ENCODE data around the gene AMBRA1.
"Not testable (repeated sequence)": the region's sequence is repeated elsewhere in the genome, so short reads cannot be mapped to it uniquely, and the experiment has no call there.

Gene AMBRA1

DNA sequence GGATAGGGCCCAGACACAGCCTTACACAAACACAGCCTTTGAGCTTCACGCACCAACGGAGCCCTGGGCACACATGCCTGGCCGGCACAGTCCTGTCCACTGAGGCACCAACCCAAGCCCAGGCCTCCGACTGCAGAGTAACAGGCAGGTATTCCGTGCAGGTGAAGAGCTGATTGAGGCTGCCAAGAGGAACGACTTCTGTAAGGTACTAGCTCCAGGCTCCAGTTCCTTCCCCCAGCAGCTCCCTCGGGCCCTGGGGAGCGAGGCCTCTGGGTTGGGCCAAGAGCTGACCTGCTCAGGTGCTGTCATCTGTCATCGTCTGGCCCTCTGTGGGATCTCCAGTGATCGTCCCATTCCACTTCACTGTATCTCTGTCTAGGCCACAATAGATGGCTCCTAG, 215.5 kb downstream of the AMBRA1 start:
- no peak for DNase-seq

DNA sequence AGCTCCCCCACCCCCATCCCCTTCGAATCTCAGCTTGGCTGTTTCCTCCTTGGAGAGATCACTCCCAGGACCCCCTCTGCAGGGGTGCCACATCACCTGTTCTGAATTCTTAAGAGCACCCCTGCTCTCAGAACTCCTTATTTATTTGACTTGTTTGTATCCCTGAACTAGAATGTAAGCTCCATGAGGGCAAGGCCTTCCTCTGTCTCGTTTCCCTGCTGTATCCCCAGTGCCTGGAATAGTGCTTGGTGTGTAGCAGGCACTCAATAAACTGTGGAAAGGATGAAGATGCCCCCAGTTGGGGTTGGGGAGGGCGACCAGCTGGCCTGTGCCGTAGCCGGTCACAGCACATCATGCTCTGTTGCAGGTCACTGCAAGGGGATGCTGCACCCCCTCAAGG, 216.0 kb downstream of the AMBRA1 start:
- DNase-seq: no peak

DNA sequence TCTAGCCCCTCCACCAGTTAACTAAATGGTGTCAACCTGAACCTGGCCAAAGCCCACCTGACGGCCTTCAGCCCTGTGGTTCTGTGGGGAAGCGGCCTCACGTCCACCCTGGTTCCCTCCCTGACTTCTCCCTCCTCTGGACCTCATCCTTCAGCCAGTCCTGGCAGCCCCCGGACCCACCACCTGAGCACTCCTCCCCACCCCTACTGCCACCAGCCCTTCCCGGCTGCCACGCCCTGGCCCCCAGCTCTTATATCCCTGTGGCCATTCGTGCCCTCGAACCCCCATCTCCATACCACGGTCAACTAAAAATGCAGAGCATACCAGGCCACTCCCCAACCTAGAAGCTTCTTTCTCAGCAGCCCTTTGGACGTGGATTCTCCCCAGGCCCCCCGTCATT, 216.5 kb downstream of the AMBRA1 start:
- no peak for DNase-seq

DNA sequence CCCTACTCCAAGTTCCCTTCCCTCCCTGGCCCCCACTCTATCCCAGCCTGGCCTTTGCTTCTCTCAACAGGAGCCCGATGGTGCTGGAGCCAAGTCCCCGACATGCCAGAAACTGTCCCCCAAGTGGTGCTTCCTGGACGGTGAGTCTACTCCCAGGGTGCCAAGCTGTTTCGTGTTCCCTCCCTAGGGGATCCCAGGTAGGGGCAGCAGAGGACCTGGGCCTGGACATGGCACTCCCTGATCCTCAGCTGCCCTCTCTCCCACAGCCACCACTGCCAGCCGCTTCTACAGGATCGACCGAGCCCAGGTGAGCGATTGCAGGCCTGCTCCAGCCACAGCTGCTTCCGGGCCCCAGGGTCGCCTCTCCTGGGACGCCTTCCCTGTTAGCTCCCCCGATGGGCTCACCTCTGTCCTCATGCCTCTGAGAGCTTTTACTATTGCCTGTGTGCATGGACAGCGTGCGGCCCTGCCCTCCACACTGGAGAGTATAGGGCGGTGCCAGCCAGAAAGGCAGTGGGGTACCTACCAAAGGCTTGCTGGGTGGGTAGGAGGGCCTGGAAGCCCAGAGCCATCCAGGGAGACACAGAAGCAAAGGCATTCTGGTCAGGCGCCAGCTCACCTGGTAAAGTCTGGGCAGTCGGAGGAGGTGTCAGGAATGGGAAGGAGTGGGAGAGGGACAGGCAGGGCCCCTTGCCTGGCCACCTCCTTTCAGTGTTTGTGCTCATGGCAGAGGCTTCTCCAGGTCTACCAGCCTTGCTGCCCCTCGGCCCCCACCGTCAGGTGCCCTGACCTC, 217.4 kb downstream of the AMBRA1 start:
- DNase-seq: no peak

DNA sequence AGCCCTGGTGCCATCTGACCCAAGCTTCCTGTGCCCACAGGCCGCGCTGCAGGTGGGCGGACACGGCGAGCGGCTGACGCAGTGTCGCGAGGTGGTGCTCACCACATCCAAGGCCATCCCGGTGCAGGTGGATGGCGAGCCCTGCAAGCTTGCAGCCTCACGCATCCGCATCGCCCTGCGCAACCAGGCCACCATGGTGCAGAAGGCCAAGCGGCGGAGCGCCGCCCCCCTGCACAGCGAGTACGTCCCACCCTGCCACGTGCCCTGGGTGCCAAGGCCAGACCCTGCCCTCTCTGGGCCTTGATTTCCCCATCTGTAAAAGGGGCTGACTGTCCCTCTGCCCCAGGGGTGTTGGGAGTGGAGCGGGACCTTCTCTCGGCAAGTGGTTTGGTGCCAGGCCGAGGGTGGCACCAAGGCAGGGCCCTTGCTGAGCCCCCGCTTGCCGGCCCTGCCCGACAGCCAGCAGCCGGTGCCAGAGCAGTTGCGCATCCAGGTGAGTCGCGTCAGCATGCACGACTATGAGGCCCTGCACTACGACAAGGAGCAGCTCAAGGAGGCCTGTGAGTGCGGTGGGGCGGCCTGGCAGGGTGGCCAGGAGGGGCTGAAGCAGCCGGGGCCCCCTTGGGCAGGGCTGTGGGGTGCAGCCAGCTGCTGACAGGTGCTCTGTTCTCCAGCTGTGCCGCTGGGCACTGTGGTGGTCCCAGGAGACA, 218.3 kb downstream of the AMBRA1 start:
- DNase-seq: no peak

DNA sequence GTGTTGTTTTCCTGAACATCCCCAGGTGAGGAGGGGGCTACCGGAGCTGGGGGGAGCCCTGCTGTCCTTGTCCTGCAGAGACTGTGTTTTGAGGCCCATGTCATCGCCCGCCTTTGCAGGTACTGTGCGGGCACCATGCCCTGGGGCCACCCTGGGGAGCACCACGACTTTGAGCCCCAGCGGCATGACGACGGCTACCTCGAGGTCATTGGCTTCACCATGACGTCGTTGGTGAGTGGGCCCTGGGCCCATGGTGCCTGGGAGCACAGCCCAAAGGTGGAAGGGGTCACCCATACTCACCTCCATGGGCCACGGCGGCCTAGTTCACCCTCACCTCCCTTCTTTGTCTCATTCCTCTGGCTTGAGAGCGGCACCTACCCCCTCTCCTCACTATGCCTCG, 219.0 kb downstream of the AMBRA1 start:
- no peak for DNase-seq

DNA sequence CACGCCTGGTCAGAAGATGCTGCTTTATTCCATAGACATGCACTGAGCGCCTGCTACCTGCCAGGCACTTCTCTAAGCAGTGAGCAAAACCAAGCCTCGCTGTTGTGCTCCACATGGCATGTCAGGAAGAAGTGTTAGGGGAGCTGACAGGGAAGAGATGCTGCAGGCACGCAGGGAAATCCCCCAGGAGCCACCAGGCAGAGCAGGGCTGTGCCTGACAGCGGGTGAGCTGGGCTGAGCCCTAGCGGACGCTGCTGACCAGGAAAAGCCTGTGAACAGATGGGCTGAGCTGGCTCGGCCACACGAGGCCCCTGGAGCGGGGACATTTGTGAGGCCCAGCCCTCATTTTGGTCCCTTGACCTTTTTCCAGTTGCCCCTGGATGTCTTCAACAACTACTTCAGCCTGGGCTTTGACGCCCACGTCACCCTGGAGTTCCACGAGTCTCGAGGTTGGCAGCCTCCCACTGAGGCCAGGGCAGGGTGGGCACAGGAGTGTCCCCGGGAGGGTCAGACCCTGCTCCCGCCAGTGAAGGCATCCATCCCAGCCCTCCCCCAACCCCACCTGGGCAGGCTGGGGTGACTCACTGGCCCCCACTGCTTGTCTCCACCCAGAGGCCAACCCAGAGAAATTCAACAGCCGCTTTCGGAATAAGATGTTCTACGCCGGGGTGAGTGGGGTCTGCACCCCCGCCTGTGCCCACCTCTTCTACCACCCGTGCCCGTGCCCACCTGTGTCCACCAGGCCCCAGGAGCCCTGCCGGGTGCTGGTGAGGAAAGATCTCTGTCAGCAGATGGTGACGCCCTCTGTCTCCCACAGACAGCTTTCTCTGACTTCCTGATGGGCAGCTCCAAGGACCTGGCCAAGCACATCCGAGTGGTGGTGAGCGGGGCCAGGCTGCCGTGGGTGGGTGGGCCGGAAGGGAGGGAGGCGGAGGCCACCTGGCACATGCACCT, 219.8 kb downstream of the AMBRA1 start:
- DNase-seq: no peak

DNA sequence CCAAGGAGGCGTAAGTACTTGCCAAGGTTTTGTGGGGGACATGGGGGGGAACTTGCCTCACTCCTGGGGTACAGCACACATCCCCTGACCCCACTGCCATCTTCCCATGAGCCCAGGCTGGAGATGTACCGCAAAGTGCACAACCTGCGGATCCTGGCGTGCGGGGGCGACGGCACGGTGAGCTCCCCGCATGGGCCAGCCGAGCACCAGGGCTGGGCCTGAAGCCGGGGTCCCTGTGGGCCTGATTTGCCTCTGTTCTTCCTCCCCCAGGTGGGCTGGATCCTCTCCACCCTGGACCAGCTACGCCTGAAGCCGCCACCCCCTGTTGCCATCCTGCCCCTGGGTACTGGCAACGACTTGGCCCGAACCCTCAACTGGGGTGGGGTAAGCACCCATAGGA, 221.3 kb downstream of the AMBRA1 start:
- not testable (repeated sequence) for DNase-seq

DNA sequence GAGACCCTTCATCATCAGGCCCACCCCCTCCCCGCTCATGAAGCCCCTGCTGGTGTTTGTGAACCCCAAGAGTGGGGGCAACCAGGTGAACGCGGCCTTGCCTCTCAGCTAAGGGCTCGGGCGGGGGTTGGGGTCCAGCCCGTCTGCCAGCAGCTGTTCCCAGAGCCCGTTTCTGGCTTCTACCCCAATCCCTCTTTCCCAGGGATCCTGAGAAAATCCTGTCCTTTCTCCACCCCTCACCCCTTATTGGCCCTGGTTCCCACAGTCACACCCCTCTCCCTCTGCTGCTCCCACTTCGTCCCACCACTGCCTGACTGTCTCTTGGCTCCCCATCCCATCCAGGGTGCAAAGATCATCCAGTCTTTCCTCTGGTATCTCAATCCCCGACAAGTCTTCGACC, 221.7 kb downstream of the AMBRA1 start:
- DNase-seq: no peak

DNA sequence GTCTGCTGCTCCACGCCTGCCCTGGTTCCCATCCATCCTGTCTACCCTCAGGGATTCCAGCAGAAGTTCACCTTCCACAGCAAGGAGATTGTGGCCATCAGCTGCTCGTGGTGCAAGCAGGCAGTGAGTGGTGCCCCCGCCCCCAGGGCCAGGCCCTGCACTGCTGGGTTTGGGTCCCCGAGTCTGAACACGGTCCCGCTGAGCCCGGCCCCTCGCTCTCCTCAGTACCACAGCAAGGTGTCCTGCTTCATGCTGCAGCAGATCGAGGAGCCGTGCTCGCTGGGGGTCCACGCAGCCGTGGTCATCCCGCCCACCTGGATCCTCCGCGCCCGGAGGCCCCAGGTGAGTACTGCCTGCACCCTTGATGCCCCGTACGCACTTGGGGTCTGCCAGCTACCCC, 222.6 kb downstream of the AMBRA1 start:
- DNase-seq: not testable (repeated sequence)

DNA sequence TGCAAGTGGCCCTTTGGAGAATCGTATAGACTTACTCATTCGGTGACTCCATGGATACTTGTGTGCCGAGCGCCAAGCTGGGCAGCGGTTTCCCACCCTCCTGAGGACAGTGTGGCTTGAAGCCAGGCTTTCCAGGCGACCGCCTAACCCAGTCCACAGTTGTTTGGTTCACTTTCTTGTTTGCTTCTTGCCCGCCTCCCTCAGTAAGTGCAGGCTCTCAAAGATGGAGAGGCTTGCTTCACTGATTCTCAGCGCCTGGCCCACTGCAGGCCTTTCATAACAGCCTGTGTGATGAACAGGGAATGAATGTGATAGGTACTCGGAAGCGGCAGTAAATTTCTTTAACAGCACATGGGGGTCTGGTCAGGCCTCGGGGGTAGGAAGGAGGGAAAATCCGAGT, 223.6 kb downstream of the AMBRA1 start:
- no peak for DNase-seq

DNA sequence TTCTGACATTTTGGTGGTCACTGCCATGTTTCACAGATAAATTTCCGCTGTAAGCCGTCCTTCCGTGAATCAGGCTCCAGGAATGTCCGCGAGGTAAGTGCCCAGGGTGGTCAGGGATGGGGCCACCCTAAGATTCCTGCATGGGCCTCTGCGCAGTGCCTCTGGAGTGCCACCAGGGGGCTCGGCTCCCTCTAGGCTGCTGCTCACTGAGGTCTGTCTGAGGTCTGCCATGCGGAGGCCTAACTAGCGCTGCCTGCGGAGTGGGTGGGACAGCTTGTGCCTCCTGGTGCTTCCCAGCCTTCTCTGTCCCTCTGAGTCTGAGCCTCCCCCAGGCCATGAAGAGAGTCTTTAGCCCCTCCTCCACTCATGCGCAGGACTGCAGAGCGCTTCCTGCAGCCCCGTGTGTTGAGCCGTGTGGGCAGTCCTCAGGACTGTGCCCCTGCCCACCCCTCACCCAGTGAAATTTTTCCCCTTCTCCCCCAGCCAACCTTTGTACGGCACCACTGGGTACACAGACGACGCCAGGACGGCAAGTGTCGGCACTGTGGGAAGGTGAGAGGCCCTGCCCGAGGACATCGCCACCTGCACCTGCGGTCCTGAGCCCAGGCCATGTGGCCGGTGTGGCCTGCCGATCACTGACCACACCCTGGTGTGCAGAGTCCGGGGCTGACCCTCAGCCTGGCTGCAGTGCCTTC, 224.2 kb downstream of the AMBRA1 start:
- peak; percentile 83 for DNase-seq

DNA sequence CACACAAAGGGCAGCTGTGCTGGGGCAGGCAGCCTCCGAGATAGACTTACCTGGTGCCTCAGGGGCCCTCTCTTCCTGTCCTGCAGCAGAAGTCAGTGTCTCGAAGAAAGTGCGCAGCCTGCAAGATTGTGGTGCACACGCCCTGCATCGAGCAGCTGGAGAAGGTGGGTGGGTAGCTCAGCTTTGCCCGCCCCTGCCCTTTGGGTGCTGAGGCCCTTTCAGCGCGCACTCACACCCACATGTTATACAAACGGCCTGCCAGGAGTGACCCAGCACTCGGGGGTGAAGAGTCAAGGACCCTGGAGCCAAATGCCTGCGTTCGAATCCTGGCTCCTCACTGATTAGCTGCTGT, 225.9 kb downstream of the AMBRA1 start:
- DNase-seq: no peak

DNA sequence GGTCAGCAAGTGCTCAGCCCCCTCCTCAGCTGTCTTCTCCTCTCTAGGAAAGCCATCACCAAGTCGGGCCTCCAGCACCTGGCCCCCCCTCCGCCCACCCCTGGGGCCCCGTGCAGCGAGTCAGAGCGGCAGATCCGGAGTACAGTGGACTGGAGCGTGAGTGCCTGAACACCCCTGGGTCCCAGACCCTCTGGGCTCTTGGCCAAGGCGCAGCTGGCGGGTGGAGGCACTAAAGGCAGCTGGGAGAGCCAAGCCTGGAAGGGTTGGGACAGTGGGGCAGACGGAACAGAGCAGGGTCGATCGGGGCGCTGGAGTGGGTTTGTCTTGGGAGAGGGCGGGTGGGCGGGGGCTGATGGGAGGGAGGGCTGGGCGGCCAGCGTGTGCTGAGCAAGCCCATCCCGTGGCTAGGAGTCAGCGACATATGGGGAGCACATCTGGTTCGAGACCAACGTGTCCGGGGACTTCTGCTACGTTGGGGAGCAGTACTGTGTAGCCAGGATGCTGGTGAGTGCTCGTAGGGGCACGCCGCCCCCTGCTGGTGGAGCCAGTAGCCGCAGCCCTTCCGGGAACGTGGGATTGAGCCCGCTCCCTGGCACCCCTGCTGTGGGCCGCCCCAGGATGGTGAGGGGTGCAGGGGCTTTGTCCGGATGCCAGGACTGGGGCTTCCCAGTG, 226.4 kb downstream of the AMBRA1 start:
- DNase-seq: peak; percentile 93

DNA sequence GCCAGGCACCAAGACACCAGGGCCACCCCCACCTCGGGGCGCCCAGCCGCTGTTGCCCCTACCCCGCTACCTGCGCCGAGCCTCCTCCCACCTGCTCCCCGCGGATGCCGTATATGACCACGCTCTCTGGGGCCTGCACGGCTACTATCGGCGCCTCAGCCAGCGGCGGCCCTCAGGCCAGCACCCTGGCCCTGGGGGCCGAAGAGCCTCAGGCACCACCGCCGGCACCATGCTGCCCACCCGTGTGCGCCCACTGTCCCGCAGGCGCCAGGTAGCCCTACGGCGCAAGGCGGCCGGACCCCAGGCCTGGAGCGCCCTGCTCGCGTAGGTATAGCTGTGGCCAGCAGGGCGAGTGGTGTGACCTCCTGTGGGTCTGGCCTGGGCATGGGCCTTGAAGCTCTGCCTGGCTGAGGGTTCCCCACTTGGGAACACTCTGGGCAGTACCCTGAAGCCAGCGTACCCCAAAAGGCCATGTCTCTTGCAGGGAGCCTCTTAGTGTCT, 227.1 kb downstream of the AMBRA1 start:
- DNase-seq: no peak

DNA sequence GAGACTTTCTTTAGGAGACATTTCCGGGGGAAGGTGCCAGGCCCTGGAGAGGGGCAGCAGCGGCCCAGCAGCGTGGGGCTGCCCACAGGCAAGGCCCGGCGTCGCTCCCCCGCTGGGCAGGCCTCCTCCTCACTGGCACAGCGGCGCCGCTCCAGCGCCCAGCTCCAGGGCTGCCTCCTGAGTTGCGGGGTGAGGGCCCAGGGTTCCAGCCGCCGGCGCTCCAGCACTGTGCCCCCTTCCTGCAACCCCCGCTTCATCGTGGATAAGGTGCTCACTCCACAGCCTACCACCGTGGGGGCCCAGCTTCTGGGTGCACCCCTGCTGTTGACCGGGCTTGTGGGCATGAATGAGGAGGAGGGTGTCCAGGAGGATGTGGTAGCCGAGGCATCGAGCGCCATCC, 227.6 kb downstream of the AMBRA1 start:
- no peak for DNase-seq

DNA sequence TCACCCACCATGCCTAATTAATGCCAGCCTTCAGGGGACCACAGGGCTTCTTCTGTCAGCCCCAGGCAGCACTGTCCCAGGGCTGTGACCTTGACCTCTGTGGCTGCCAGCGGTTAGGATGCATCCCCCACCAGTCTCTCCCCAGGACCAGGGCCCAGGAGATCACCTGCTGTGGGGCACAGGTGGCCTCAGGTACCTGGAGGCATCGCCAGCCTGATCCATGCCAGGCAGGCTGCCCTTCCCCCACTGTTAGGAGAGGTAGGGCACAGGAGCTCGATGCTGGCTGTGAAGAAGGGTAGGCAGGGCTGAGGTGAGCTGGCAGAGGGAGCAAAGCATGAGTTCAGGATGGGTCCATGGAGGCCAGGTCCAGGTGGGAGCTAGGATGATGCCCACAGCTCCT, 229.0 kb downstream of the AMBRA1 start:
- no peak for DNase-seq

DNA sequence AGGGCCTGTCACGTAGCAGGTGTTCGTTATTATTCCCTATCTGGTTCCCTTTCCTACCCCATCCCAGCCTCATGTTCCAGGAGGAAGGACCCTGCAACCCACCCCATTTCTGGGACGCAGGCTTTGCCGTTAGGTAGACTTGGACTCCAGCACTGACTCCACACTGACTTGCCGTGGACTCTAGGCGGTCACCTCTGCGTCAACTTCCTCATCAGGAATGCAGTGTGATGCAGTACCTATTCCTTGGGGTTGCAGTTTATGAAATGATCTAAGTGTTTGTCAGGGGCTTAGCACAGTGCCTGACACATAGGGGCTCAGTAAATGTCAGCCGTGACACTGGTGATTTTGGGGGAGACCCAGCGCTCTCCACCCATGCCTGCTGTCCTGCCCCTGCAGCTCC, 229.8 kb downstream of the AMBRA1 start:
- DNase-seq: no peak

DNA sequence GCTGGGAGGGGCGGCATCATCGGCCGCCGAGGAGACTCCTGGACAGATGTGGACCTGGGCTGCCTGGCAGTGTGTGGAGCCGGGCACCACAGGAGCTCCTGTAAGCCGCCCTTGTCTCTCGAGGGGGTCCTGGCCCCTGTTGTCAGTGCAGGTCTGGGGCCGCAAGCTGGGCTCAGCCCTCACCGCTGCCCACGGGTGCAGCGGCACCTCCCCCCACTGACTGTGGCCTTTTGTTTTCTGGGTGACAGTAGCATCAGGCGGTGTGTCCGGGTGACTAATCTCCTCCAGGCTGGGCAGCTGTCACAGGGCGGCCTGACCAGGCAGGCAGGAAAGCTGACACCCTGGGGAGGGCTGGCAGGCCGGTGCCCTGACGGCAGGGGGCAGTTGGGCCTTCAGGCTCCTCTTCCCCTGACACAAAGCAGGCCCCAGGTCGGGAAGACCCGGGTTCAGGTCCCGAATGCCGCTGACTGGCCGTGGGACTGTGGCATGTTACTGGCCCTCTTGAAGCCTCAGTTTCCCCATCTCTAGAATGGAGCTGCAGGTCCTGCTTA, 230.3 kb downstream of the AMBRA1 start:
- DNase-seq: no peak

DNA sequence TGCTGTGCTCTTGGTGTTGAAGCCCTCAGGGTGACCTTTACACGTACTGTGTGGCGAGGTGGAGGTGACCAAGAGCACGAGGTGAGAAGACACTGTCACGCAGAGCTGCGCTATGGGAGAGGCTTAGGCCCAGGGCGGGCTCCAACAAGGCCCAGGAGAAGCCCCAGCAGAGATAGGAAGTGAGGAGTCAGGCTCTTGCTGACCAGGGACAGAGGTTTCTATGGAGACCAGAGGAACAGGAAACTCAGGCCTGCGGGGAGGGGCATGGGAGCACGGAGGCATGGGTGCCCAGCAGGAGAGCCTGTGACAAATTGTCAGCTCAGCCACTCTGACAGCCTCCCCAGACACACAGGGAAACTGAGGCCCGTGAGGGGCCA, 230.8 kb downstream of the AMBRA1 start:
- DNase-seq: no peak

DNA sequence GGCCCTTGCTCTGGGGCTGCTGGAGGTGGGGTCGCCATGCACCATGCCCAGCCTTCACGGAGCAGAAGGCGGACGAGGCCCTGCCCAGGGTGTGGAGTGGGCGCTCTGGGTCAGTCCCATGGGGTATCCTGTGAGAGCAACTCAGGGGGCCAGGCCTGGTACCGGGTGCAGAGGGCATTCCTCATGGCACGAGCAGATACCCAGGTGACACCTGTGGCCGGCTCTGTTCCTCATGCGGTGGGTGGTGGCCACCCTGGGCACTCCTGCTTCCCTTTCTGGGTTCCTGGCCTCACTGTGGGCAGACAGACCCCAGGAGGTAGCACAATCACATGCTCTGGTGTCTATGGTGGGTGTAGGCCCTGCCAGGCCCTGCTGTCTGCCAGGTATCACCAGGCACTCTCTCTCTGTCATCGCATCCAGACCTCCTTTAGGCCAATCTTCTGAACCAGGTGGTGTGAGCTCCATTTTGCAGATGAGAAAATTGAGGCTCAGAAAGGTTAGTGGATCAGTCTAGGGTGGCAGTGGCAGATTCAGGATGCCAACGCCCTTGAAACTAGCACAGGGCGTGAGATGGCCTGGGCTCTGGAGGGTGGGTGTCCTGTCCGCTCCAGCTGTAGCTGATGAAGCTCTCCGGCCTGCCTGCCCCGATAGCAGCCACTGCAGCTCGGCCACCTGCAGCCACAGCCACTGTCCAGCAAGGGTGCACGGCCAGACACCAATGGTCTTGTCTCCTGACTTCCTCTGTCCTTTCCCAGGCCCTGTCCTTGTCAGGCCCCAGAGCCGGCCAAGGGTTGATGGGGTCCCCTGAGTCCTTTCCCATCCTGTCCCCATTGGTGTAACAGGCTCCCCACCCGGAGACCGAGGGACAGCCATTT, 231.4 kb downstream of the AMBRA1 start:
- DNase-seq: no peak
